Spleen (tissue), 7 donors: Measurements from ENCODE around the gene TBL1X.

Source experiments
- CTCF ChIP-seq, 11 experiments: fragments of 200-600 bp in 7 of 11; fragments of 450-650 bp in 4 of 11; sonication (generic) in 4 of 11; IDR thresholded peaks in 8 of 11; conservative IDR thresholded peaks in 3 of 11; 1 replicate in 7 of 11; 2 replicates in 4 of 11; pipeline versions ENCODE4 v1.4.0 to v1.8.0; 2016 to 2021; ENCODE audit warnings: antibody characterized with exemption in 11 of 11, inconsistent platforms in 4 of 11, mild to moderate bottlenecking in 1 of 11
- POLR2A ChIP-seq, 3 donors: fragments of 450-650 bp; IDR thresholded peaks; one replicate each; pipeline ENCODE4 v1.5.1; 2017; ENCODE audit warnings: antibody characterized with exemption in 3 of 3, mild to moderate bottlenecking in 1 of 3
- POLR2AphosphoS5 ChIP-seq, 3 donors: sonication (generic); formaldehyde crosslinking; IDR thresholded peaks; one replicate each; pipeline ENCODE4 v1.5.1; 2017; ENCODE audit warnings: antibody characterized with exemption in 3 of 3
- donor health status: DM: no; HTN: no; CAD: no; lungs with moderate emphysema.
- donor health status: DM: no; HTN: no; CAD: no.
- donor health status: DM: no; HTN: no; CAD: no.

GRCh38 chrX:9668537-9668936 is 203.7 kb downstream of the TBL1X start:
- TF ChIP-seq CTCF (IDR thresholded peaks at IDR 0.05 in 8 of 11, conservative IDR thresholded peaks at IDR 0.05 in 3 of 11) (no peak), POLR2AphosphoS5 (IDR thresholded peaks at IDR 0.05) (no peak), POLR2A (IDR thresholded peaks at IDR 0.05) (no peak)
